Type B pancreatic cell (in vitro differentiated cells): ENCODE measurements around the gene GFRA3. TPM values are rescaled to one million over a fixed set of nuclear protein-coding genes. Genes with fewer than 3 reads are reported as not detected.

Source experiments
- DNase-seq: peaks from one replicate; pipeline ENCODE4 v3.0.0; 2021; ENCODE audit warnings: mixed read lengths; ENCODE audit not compliant: unreplicated experiment; ENCODE audit errors: extremely low spot score
- H3K27ac Mint-ChIP-seq: 2 replicates; pipeline ENCODE4 v1.8.0; 2021; ENCODE audit warnings: mild to moderate bottlenecking, mixed read lengths
- H3K27me3 Mint-ChIP-seq: 2 replicates; pipeline ENCODE4 v1.8.0; 2021; ENCODE audit warnings: mixed read lengths
- H3K36me3 Mint-ChIP-seq: 2 replicates; pipeline ENCODE4 v1.8.0; 2021; ENCODE audit warnings: mixed read lengths
- H3K4me1 Mint-ChIP-seq: one replicate; pipeline ENCODE4 v1.8.0; 2021; ENCODE audit warnings: mixed read lengths; ENCODE audit not compliant: unreplicated experiment
- H3K4me3 Mint-ChIP-seq: 2 replicates; pipeline ENCODE4 v1.8.0; 2021; ENCODE audit warnings: mild to moderate bottlenecking, mixed read lengths
- H3K9me3 Mint-ChIP-seq: 2 replicates; pipeline ENCODE4 v1.8.0; 2021; ENCODE audit warnings: mixed read lengths
- CTCF ChIP-seq: fragments of 200-600 bp; sonication (generic); conservative IDR thresholded peaks from 2 replicates; pipeline ENCODE4 v1.5.0; 2021; ENCODE audit warnings: antibody characterized with exemption, mild to moderate bottlenecking
- total RNA-seq: library from RNA; stranded (reverse); gene quantifications from 2 replicates; pipeline ENCODE4 v1.2.1, GENCODE V29; 2021; ENCODE audit warnings: low replicate concordance

GFRA3 gene
- total RNA-seq, 1 donor from 2014 or later: 1.8 TPM

- Mint-ChIP-seq H3K36me3 (no peaks in the 10 kb centered on the region), H3K27ac (peak overlapping the region; percentile 44), H3K4me1 (peaks cover 22% of the 10 kb centered on the region), H3K9me3 (no peaks in the 10 kb centered on the region), H3K4me3 (no peak overlapping the region), H3K27me3 (peaks cover 37% of the 10 kb centered on the region)
- TF ChIP-seq CTCF: no peak
- no peak for DNase-seq
These were observed 28.1 kb downstream of the GFRA3 start for GRCh38 chr5:138246334-138246733.

GRCh38 chr5:138245717-138246116 is 28.7 kb downstream of the GFRA3 start:
- H3K36me3 Mint-ChIP-seq: no peaks in the 10 kb centered on the region
- no peaks in the 10 kb centered on the region for H3K9me3 Mint-ChIP-seq
- no peak overlapping the region for H3K4me3 Mint-ChIP-seq
- H3K4me1 Mint-ChIP-seq: peaks cover 25% of the 10 kb centered on the region
- H3K27ac Mint-ChIP-seq: no peak overlapping the region
- peaks cover 43% of the 10 kb centered on the region for H3K27me3 Mint-ChIP-seq
- TF ChIP-seq CTCF: no peak
- no peak for DNase-seq

- DNase-seq: no peak
- H3K27ac Mint-ChIP-seq: no peak overlapping the region
- TF ChIP-seq CTCF: no peak
- no peaks in the 10 kb centered on the region for H3K9me3 Mint-ChIP-seq
- no peaks in the 10 kb centered on the region for H3K36me3 Mint-ChIP-seq
- peaks cover 25% of the 10 kb centered on the region for H3K4me1 Mint-ChIP-seq
- H3K4me3 Mint-ChIP-seq: peak overlapping the region; percentile 50
- H3K27me3 Mint-ChIP-seq: peaks cover 57% of the 10 kb centered on the region
These were observed 30.6 kb downstream of the GFRA3 start for GRCh38 chr5:138243794-138244193.

GRCh38 chr5:138241688-138242571 is 32.5 kb downstream of the GFRA3 start:
- Mint-ChIP-seq H3K4me1 (peaks cover 25% of the 10 kb centered on the region), H3K27ac (no peak overlapping the region), H3K4me3 (peak overlapping the region; percentile 81), H3K36me3 (no peaks in the 10 kb centered on the region), H3K9me3 (no peaks in the 10 kb centered on the region), H3K27me3 (peaks cover 58% of the 10 kb centered on the region)
- DNase-seq: peak; percentile 71
- no peak for TF ChIP-seq CTCF

- no peak overlapping the region for H3K27ac Mint-ChIP-seq
- H3K9me3 Mint-ChIP-seq: no peaks in the 10 kb centered on the region
- H3K27me3 Mint-ChIP-seq: peaks cover 55% of the 10 kb centered on the region
- no peak for DNase-seq
- H3K4me3 Mint-ChIP-seq: peak overlapping the region; percentile 81
- H3K36me3 Mint-ChIP-seq: no peaks in the 10 kb centered on the region
- H3K4me1 Mint-ChIP-seq: peaks cover 20% of the 10 kb centered on the region
- TF ChIP-seq CTCF: no peak
These were observed 33.6 kb downstream of the GFRA3 start for GRCh38 chr5:138240650-138241385.
